COR-L47 (cell line): ENCODE data around the gene HDGF.

ENCODE experiments used
- DNase-seq: peaks from one replicate; lab custom pipeline; 2025; lab: John Stamatoyannopoulos, UW

HDGF gene

DNA sequence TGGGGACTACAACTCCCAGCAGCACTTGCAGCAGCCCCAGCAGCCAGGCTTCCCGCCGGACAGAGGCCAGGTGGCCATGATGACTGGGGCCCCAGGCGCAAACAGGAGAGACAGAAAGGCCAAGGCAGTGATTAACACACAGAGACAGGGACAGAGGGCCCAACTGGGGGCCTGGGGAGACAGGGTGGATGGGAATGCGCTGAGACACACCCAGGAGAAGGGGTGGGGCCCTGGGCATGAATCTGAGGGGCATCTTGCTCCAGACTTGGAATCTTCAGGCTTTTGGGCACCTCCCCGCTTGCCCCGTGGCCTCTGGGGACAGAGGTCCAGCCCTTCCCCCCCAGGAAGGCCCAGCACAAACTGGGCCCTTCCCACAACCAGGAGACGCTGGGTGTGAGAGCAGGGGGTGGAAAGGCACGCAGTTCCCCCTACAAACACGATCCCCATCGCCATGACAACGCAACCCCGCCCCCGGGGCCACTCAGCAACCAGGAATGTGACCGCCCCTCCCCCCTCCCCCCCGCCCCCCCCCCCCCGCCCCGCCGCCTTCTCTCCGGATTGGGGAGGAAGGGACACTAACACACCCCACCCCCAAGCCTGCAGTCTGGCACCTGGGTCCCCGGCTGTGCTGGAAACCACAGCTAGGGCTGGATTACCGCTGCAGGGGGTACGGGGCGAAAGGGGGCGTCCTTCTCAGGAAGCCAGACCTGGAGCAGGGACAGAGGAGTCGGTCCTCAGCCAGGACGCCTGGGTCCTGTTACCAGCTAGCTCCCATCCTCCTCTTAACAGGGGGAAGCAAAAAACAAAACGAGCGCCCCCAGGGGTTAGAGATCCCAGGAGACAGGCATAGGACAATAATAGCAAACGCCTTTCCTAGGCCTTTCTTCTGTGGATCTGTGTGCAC is 4.5 kb downstream of the HDGF start:
- DNase-seq, result peak; percentile 81

DNA sequence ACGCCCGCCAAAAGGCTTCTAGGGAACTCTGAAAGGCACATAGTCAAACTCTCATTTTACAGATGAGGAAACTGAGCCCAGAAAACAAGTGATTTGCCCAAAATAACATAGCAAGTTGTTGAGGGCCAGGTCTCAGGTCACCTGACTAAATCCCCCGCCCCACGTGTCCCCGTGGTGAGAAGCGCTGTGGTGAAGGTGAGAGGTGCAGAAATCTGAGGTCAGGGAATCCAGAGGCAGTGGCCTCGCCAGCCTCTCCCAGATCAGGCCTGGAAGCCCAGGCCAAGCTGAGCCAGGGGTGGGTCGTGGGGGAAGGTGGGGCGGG is 5.1 kb downstream of the HDGF start:
- DNase-seq, result no peak

DNA sequence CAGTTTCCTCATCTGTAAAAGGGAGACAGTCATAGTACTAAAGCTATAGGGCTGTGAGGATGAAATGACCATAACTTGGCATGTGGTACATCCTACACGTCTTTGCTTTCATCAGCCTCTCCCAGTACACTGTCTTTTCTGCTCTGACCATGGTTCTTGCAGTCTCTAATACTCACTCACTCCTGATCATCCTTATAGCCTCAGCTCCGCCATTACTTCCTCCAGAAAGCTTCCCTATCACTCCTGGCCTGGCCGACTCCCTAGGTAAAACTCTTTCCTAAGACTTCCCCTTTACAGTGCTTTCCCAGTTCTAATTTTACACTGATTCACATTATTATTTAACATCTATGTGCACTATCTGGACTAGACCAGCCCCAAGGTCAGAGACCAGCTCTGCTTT is 5.6 kb downstream of the HDGF start:
- no peak for DNase-seq

- no peak for DNase-seq
Observed at GRCh38 chr1:156744786-156745419, 6.6 kb downstream of the HDGF start.

DNA sequence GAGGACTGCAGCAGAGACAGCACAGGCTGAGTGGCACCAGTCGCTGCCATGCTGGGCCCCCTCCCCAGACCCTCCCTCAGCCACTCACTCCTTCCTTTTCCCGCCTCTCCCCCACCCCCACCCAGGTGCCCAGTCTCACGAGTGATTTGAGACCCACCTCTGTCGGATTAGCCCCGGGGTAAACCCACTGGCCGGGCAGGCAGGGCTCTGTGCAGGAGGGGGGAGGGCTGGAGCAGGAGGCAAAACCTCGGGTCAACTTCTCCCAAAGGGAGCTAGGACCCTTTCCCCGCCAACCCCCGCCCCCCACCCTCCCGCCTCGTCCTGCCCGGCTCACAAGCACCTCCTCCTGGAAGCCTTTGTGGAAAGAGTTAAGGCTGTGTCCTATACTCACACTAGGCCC is 7.1 kb downstream of the HDGF start:
- DNase-seq, result no peak

DNA sequence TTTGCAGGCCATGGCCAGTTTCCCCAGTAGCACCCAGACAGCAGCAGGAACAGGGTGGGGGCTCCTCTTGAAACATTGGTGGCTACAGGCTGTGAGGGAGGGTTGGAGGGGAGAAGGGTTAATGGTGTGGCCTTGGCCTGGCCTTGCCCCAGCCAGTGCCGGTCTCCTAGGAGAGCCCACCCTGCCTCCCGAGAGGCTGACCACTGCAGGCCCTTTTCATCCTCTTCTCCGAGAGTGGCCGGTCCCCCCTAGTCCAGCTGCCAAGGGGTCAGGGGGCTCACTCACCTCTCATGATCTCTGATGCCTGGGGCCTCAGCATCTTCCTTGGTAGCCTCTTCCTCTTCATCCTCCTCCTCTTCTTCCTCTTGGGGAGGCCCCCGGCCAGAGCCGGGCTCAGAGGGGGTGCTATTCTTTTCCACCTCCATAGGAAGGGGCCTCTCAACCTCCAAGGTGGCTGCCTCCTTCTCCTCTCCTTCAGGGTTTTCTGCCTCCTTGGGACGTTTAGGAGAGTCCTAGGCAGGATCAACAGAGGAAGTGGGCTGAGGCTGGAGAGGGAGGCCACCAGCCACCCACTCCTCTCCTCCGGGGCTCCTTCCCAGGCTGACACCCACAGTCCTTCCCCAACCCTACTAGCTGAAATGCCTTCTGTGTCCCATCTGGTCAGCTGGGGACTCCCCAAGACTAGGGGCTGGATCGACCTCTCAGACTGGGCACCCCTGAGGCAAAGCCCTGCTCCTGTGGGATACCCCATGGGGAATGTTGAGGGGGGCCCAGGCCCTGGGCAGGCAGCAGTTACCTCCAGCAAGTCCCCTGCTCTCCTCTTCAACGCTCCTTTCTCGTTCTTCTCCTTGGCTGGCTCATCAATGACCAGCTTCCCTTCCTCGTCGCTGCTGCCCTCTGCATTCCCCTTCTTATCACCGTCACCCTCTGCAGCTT is 7.8 kb downstream of the HDGF start:
- DNase-seq, result no peak

DNA sequence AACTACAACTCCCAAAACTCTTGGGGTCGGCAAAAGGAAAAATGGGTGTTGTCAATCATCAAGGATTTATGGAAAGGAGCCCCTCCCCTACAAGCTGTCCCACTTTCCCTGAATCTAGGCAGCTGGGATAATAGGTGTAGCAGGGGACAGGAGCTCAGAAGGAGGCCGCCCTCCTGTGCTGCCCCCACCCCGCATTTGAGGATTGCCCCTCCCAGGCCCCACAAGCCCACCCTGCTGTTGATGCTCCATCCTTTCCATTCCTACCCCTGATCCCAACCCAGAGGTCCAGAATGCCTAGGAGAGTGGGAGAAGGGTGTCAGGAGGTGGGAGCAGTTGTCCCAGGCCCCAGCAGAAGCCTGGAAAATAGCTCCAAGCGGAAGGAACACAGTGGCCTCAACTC is 8.7 kb downstream of the HDGF start:
- DNase-seq, result no peak

DNA sequence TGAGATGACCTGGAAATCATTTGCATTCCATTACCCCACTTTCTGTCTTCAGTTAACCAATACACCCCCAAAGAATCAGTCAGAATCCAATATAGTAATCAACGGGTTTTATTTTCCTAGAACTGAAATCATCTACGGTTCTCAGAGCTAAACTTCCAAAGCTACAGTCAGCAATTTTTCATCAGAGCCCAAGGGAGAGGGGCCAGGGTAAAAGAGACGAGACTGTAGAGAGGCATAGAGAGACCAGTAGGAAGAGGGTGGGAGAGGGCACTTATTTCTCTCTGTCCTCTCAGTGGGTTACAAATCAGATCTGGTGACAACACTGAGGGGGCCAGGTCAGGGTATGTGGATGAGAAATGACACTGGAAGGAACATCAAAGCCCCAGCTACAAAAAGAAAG is 9.5 kb downstream of the HDGF start:
- DNase-seq, result no peak

DNA sequence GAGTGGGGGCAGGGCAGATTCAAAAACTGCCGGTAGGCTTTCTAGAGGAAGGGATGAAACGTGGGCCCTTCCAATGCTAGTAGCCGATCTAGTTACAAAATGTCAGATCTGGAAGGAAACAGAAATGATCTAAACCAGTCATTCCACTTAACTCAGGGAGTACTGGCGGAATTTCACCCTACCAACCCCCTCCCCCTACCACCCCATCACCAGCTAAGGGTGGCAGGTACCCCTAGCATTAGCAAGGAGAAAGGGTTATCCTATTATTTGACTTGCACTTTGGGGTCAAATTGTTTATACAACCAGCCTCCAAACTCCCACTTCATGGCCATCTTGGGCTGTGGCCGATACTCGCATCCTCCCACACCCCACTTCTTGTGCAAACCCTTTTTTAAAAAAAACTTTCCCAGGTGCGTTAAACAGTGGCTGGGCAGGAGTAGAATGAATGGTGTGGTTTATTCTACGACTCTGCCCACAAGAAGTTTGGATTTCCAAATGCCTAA is 9.9 kb downstream of the HDGF start:
- no peak for DNase-seq

- peak; percentile 99 for DNase-seq
Observed at GRCh38 chr1:156740741-156741480, 10.6 kb downstream of the HDGF start, which contains the start of gene MRPL24. Gene MRPL24 (minus strand): TSS chr1:156741088. CDS start chr1:156738704, 2,384 bp downstream.

GRCh38 chr1:156740237-156740740 is 11.2 kb downstream of the HDGF start:
- DNase-seq, result no peak

DNA sequence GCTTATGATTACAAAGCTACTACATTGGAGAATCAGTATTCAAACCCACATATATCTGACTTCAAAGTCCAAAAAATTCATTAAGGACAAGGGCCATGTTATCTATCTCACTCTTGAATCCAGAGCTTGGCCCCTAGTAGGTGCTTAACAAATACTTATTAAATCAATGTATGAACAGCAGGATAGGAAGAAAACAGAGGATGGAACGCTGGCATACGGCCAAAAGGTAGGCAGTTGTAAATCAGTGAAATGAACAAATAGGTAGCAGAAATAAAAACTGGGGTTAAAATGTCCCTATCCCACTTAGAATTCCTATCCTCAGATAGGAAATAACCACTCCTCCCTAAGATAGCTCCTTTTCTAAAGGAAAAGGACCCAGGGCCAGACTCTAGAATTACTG is 12.6 kb downstream of the HDGF start:
- DNase-seq, result no peak

DNA sequence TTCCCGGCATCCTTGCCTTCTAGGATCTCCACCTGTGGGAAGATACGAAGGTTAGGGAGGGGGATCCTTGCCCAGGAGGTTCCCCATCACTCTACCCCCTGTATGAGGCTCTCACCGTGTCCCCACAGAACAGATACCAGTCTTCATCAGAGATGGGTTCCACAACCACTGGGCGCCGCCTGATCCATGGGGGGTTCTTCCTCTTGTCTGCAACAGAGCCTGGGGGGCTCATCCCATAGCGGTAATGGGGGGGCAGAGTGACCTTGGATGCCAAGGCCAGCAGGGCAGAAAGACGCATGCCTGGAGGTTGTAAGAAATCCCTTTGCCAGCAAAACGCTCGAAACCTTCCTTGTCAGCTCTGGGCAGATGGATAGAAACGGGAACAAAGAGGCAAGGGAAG is 13.1 kb downstream of the HDGF start:
- no peak for DNase-seq

GRCh38 chr1:156733989-156734584 is 17.4 kb downstream of the HDGF start:
- no peak for DNase-seq

- DNase-seq, result peak; percentile 96
Observed at GRCh38 chr1:156728599-156729462, 22.6 kb downstream of the HDGF start, which contains the start of gene ISG20L2. Gene ISG20L2 (minus strand): TSS chr1:156728766. CDS start chr1:156727652, 1,114 bp downstream.

DNA sequence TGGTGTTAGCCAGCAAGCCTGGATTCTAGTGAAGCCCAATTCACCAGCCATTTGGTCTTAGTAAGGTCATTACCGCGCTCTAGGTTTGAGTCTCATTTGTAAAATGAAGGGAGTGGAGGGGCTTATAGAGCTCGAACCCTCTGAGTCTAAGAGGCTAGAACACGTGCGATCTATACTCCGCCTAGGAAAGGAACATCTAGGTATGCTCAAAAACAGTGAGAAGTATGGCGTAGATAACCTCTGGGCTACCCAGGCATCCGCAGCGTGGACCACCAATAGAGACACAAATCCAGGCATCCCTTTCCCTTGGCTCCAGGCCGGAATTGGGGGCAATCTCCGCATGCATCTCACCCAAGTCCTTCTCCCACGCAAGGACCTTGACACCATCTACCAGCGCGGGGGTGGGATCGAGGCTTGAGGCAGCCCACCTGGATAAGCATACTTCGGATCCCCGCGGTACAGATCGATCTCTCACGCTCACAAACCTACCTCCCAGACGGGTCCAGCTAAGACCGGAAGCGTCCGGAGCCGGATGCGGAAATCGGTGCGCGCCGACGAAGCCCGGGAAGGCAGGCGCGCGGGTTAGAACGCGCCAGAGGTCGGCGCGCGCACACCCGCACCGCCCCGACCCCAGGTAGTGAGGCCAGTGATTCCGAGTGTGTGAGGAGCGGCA is 23.4 kb downstream of the HDGF start, which contains the start of gene METTL25B:
Gene METTL25B, plus strand, starts transcription at position 544 of the 673 bp plus-strand sequence. CDS start 636 bp downstream, outside the sequence.
- peak; percentile 82 for DNase-seq

- DNase-seq, result no peak
Observed at GRCh38 chr1:156727492-156727891, 24.0 kb downstream of the HDGF start.

GRCh38 chr1:156726549-156727226 is 24.8 kb downstream of the HDGF start:
- peak; percentile 43 for DNase-seq
